Spleen (tissue), 11 donors: ENCODE measurements around the gene HS3ST1. TPM values are rescaled to one million over a fixed set of nuclear protein-coding genes. Genes with fewer than 3 reads are reported as not detected.
A peak's percentile ranks its signal among the peaks of the same experiment; 100 is the strongest.

Experiments
- DNase-seq: peaks from one replicate; pipeline ENCODE4 v3.0.0-alpha.2; 2020
- H3K27ac ChIP-seq, 8 donors: fragments of 200-600 bp; sonication (generic) in 7 of 8; 1 replicate in 4 of 8; 2 replicates in 4 of 8; pipeline versions ENCODE4 v1.5.0 to v1.8.0; 2016 to 2021; ENCODE audit warnings: inconsistent platforms in 4 of 8, mild to moderate bottlenecking in 4 of 8, moderate library complexity in 1 of 8
- H3K27me3 ChIP-seq, 7 donors: fragments of 200-600 bp; sonication (generic) in 6 of 7; replicated peaks in 1 of 7; 1 replicate in 4 of 7; 2 replicates in 3 of 7; pipeline versions ENCODE4 v1.5.0 to v1.8.0; 2016 to 2021; ENCODE audit warnings: inconsistent platforms in 3 of 7, mild to moderate bottlenecking in 1 of 7
- H3K36me3 ChIP-seq, 6 donors: fragments of 200-600 bp; sonication (generic) in 5 of 6; 1 replicate in 4 of 6; 2 replicates in 2 of 6; pipeline versions ENCODE4 v1.5.0 to v1.8.0; 2016 to 2021; ENCODE audit warnings: inconsistent platforms in 2 of 6
- H3K4me1 ChIP-seq, 6 donors: fragments of 200-600 bp; sonication (generic) in 5 of 6; 1 replicate in 3 of 6; 2 replicates in 3 of 6; pipeline versions ENCODE4 v1.5.0 to v1.8.0; 2016 to 2021; ENCODE audit warnings: inconsistent platforms in 3 of 6
- H3K4me3 ChIP-seq, 8 donors: fragments of 200-600 bp; sonication (generic) in 7 of 8; 1 replicate in 4 of 8; 2 replicates in 4 of 8; pipeline versions ENCODE4 v1.5.0 to v1.8.0; 2016 to 2021; ENCODE audit warnings: inconsistent platforms in 4 of 8, mild to moderate bottlenecking in 4 of 8, moderate library complexity in 2 of 8
- H3K9me3 ChIP-seq, 8 donors: fragments of 200-600 bp; sonication (generic) in 7 of 8; 1 replicate in 4 of 8; 2 replicates in 4 of 8; pipeline versions ENCODE4 v1.5.0 to v1.8.0; 2016 to 2021; ENCODE audit warnings: inconsistent platforms in 4 of 8
- CTCF ChIP-seq, 11 experiments: fragments of 200-600 bp in 7 of 11; fragments of 450-650 bp in 4 of 11; sonication (generic) in 4 of 11; IDR thresholded peaks in 8 of 11; conservative IDR thresholded peaks in 3 of 11; 1 replicate in 7 of 11; 2 replicates in 4 of 11; pipeline versions ENCODE4 v1.4.0 to v1.8.0; 2016 to 2021; ENCODE audit warnings: antibody characterized with exemption in 11 of 11, inconsistent platforms in 4 of 11, mild to moderate bottlenecking in 1 of 11
- POLR2A ChIP-seq, 3 donors: fragments of 450-650 bp; IDR thresholded peaks; one replicate each; pipeline ENCODE4 v1.5.1; 2017; ENCODE audit warnings: antibody characterized with exemption in 3 of 3, mild to moderate bottlenecking in 1 of 3
- POLR2AphosphoS5 ChIP-seq, 3 donors: sonication (generic); formaldehyde crosslinking; IDR thresholded peaks; one replicate each; pipeline ENCODE4 v1.5.1; 2017; ENCODE audit warnings: antibody characterized with exemption in 3 of 3
- whole genome bisulfite sequencing, 5 donors: extraction: QIAGEN DNeasy Blood & Tissue Kit in 3 of 5; methylation state at CpG; one replicate each; pipeline versions ENCODE4 v1.1.5 to v1.1.7; 2013 to 2018; 5-methylcytosine and 5-hydroxymethylcytosine counted together
- intact Hi-C: fragments of 100-400 bp; cut with DNase I; formaldehyde crosslinking; loops from one replicate; pipeline ENCODE4 v1.15.0; 2023; ENCODE audit warnings: low total_unique reads
- polyA plus RNA-seq, 3 donors: library from polyadenylated mRNA; stranded (reverse); fragments of 200-250 nt; gene quantifications; one replicate each; pipeline ENCODE4 v1.2.1, GENCODE V29; 2013
- total RNA-seq, 7 donors: library from RNA; depleted of rRNA in 3 of 7; stranded (reverse); fragments of >200 nt in 3 of 7; fragmentation: NEBNext Ultra II Directional in 4 of 7; extraction: Animal tissue kit (Norgen Biotek cat#: 25700) in 4 of 7; gene quantifications; one replicate each; pipeline versions ENCODE4 v1.1.0 to v1.2.1, GENCODE V29; 2016 to 2021
- donor health status: healthy with polysubstance abuse.
- donor health status: DM: no; HTN: no; CAD: no; lungs with moderate emphysema.
- donor health status: DM: no; HTN: no; CAD: no.
- donor health status: Bipolar disorder and iron deficiency.
- donor health status: healthy.
- donor health status: DM: no; HTN: no; CAD: no.
- donor health status: DM: yes; HTN: yes; CAD: no.

Gene HS3ST1
- total and polyA plus RNA-seq, 10 donors: 1.8 to 7.4 (median 3.4) TPM

- 89 to 92% (median 90%) methylated on average over 4 of the region's 4 CpGs for WGBS, 5 donors
- Histone ChIP-seq H3K36me3 (no peaks in the 10 kb centered on the region), H3K4me3 (no peak overlapping the region), H3K27ac (peak overlapping the region in 1 of 8 donors; percentile 77), H3K27me3 (no peaks in the 10 kb centered on the region), H3K4me1 (peaks cover 0 to 52% (median 37%) of the 10 kb centered on the region in 6 donors), H3K9me3 (no peaks in the 10 kb centered on the region)
- intact Hi-C loops: no loop called here
- TF ChIP-seq CTCF (IDR thresholded peaks at IDR 0.05 in 8 of 11, conservative IDR thresholded peaks at IDR 0.05 in 3 of 11) (no peak), POLR2AphosphoS5 (IDR thresholded peaks at IDR 0.05) (no peak), POLR2A (IDR thresholded peaks at IDR 0.05) (no peak)
- DNase-seq: no peak
Observed at GRCh38 chr4:11468901-11469300, 40.2 kb upstream of the HS3ST1 start.

GRCh38 chr4:11467931-11468330 is 39.2 kb upstream of the HS3ST1 start:
- WGBS, 5 donors: 41 to 79% (median 73%) methylated on average over 2 of the region's 2 CpGs
- TF ChIP-seq POLR2A (IDR thresholded peaks at IDR 0.05): no peak
- TF ChIP-seq CTCF (IDR thresholded peaks at IDR 0.05 in 8 of 11, conservative IDR thresholded peaks at IDR 0.05 in 3 of 11): no peak
- no peak for TF ChIP-seq POLR2AphosphoS5 (IDR thresholded peaks at IDR 0.05)
- intact Hi-C loops: no loop called here
- DNase-seq: no peak
- no peaks in the 10 kb centered on the region for H3K27me3 ChIP-seq
- no peak overlapping the region for H3K4me3 ChIP-seq
- peaks cover 0 to 49% (median 36%) of the 10 kb centered on the region in 6 donors for H3K4me1 ChIP-seq
- no peaks in the 10 kb centered on the region for H3K9me3 ChIP-seq
- H3K36me3 ChIP-seq: no peaks in the 10 kb centered on the region
- H3K27ac ChIP-seq: no peak overlapping the region

GRCh38 chr4:11463707-11464106 is 35.0 kb upstream of the HS3ST1 start:
- H3K36me3 ChIP-seq: no peaks in the 10 kb centered on the region
- WGBS, 5 donors: 93 to 100% (median 96%) methylated on average over 1 of the region's 1 CpG
- no peak for TF ChIP-seq POLR2A (IDR thresholded peaks at IDR 0.05)
- TF ChIP-seq POLR2AphosphoS5 (IDR thresholded peaks at IDR 0.05): no peak
- no peak for TF ChIP-seq CTCF (IDR thresholded peaks at IDR 0.05 in 8 of 11, conservative IDR thresholded peaks at IDR 0.05 in 3 of 11)
- H3K4me3 ChIP-seq: no peak overlapping the region
- peaks cover 0 to 31% (median 17%) of the 10 kb centered on the region in 8 donors for H3K9me3 ChIP-seq
- no peak overlapping the region for H3K27ac ChIP-seq
- no peak for DNase-seq
- peaks cover 0 to 7% (median 0%) of the 10 kb centered on the region in 6 donors for H3K4me1 ChIP-seq
- intact Hi-C loops: no loop called here
- no peaks in the 10 kb centered on the region for H3K27me3 ChIP-seq

DNA sequence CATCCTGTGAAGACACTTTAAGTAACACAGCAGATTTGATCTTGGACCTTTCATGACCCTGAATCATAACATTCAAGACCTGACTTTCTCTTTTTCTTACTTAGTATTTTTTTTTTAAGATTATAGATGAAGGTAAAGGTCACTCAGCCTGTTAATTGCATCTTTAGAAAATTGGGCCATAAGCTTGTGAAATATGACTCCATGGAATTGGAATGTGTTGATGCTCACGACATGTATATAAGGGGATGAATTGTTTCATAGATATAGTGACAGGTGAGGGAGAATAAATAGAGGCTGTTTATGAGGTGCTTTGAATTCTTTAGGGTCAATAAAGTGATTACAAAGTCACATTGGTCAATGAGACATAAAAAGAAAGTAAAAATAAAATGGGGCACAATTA is 27.7 kb upstream of the HS3ST1 start:
- TF ChIP-seq POLR2A (IDR thresholded peaks at IDR 0.05) (no peak), CTCF (IDR thresholded peaks at IDR 0.05 in 8 of 11, conservative IDR thresholded peaks at IDR 0.05 in 3 of 11) (no peak), POLR2AphosphoS5 (IDR thresholded peaks at IDR 0.05) (no peak)
- Histone ChIP-seq H3K27me3 (no peaks in the 10 kb centered on the region), H3K9me3 (peaks cover 0 to 24% (median 17%) of the 10 kb centered on the region in 8 donors), H3K4me1 (peaks cover 0 to 8% (median 4%) of the 10 kb centered on the region in 6 donors), H3K27ac (no peak overlapping the region), H3K4me3 (no peak overlapping the region), H3K36me3 (no peaks in the 10 kb centered on the region)
- WGBS, 5 donors: 71 to 86% (median 84%) methylated on average over 1 of the region's 1 CpG
- intact Hi-C loops: no loop called here
- no peak for DNase-seq
